ENCODE measurements around the gene ABHD11.

DNA sequence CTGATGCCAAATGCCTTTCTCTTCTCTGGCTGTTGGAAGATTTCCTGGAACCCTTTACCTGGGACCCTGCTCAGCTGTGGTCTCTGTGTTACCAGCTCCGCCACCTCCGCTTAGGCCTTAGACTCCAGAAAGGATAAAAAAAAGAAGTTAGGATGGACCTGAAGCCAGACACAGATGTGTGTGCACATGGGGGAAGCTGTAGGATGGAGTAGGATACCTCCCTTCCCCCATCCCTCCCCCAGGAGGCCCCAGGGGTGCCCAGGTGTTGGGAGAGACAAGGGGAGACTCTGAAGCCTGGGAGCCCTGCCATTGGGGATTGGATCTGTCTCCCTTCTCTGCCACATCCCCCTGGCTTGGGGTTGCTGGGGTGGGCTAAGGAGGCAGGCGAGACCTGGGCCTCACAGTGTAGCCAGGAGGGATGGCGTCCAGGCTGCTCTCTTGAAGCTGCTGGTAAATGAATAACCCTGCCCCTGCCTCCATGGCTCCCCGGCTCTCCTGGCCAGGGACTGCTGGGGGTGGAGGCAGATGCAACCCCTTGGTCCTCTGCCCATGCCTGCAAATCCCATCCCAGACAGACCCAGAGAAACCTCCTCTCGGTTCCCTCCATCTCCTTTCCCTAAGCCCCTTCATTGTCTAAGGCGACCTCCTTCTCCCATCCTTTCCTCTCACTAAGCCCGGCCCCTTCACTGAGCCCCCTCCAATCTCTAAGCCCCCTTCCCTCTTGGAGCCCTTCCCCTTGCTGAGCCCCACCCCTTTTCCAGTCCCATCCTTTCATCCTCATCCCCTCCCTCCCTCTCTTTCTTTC, 23.5 kb upstream of the ABHD11 start:
- no peak for TF ChIP-seq EZH2 (IDR thresholded peaks at IDR 0.05; ENCODE audit: insufficient read depth, poor library complexity, severe bottlenecking)
- no peak for TF ChIP-seq EZH2phosphoT487 (IDR thresholded peaks at IDR 0.05; ENCODE audit: insufficient read depth, low read depth)
